Measurements from ENCODE around the gene MCF2L.

The MCF2L gene

DNA sequence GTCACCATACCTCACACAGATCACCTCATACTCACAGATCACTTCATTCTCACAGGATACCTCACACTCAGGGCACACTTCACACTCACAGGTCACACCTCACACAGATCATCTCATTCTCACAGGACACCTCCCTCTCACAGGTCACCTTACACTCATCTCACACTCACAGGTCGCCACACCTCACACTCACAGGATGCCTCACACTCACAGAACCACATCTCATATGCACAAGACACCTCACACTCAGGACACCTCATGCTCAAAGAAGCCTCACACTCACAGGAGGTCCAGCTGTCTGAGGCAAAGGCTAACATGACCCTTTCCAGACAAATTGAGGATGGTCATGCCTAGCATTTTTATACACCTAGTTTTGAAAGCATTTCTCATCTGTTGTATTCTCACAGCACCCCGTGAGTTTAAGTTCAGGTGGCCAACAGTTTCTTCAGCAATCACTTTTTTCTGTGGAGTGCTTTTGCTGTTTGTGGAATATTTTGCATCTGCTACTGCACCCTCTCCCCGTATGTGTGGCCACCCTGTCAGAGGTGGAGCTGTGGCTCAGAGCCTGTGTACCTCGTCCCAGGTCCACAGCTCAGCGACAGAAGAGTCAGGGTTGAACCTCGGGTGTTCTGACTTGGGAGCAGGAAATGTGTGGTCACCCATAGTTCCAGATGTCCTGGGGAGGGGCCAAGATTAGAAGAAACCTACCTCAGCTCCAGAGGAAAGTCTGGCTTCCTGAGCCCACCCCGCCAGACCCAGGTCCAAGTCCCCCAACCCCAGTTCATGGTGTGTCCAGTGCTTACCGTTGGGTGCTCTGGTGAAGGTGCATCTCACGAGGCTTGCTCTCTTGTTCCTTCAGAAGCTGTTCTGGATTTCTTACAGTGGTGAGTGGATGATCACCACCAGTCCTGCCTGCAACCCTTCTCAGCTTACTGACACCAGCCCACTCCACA, 144.2 kb downstream of the MCF2L start:
- Histone ChIP-seq H3K27me3 (replicated peaks; ENCODE audit: insufficient read depth, low read length) (peaks cover 52% of the 10 kb centered on the region), H3K36me3 (replicated peaks; ENCODE audit: insufficient read depth, low read length) (no peaks in the 10 kb centered on the region), H3F3A (ENCODE audit: insufficient read depth, low read length) (no peaks in the 10 kb centered on the region), H3K9me3 (replicated peaks; ENCODE audit: insufficient read depth, low read length) (no peaks in the 10 kb centered on the region), H3K79me2 (ENCODE audit: low read length) (no peaks in the 10 kb centered on the region), H3K4me3 (ENCODE audit: low read length) (no peak overlapping the region), H3K27ac (ENCODE audit: low read length) (no peak overlapping the region), H4K20me1 (ENCODE audit: insufficient read depth, low read length) (no peaks in the 10 kb centered on the region), H3K4me1 (ENCODE audit: low read length) (no peaks in the 10 kb centered on the region), H3K4me2 (ENCODE audit: low read depth, low read length) (no peak overlapping the region), H3K9me2 (replicated peaks; ENCODE audit: insufficient read depth, low read length) (no peaks in the 10 kb centered on the region), H2AFZ (ENCODE audit: low read length) (no peak overlapping the region), H3K9ac (ENCODE audit: low read length) (no peak overlapping the region)
- DNase-seq: no peak
- TF ChIP-seq EZH2 (optimal IDR thresholded peaks at IDR 0.05; ENCODE audit: low read depth, low read length) (no peak), EZH2phosphoT487 (IDR thresholded peaks at IDR 0.05; ENCODE audit: low read length) (no peak)
- TF ChIP-seq, protein P1, sequence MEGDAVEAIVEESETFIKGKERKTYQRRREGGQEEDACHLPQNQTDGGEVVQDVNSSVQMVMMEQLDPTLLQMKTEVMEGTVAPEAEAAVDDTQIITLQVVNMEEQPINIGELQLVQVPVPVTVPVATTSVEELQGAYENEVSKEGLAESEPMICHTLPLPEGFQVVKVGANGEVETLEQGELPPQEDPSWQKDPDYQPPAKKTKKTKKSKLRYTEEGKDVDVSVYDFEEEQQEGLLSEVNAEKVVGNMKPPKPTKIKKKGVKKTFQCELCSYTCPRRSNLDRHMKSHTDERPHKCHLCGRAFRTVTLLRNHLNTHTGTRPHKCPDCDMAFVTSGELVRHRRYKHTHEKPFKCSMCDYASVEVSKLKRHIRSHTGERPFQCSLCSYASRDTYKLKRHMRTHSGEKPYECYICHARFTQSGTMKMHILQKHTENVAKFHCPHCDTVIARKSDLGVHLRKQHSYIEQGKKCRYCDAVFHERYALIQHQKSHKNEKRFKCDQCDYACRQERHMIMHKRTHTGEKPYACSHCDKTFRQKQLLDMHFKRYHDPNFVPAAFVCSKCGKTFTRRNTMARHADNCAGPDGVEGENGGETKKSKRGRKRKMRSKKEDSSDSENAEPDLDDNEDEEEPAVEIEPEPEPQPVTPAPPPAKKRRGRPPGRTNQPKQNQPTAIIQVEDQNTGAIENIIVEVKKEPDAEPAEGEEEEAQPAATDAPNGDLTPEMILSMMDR (IDR thresholded peaks at IDR 0.05; ENCODE audit: low read length): no peak

DNA sequence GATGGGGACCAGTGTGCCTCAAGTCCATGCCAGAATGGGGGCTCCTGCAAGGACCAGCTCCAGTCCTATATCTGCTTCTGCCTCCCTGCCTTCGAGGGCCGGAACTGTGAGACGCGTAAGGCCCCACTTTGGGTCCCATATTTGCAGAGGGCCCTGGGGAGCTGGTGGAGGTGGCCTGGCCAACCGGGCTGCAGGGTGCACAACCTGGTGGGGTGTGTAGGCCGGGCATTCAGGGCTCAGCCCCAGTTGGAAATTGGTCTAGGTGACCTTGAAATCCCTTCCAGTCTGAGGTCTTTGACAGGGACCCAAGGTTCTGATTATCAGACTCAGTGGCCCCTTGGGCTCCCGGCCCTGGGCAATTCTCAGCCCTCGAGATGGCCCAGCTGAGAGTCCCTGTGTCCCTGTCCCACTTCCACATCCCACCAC, 144.8 kb downstream of the MCF2L start:
- H3K9me2 ChIP-seq (replicated peaks; ENCODE audit: insufficient read depth, low read length): no peaks in the 10 kb centered on the region
- H3K4me3 ChIP-seq (ENCODE audit: low read length): no peak overlapping the region
- no peaks in the 10 kb centered on the region for H3K9me3 ChIP-seq (replicated peaks; ENCODE audit: insufficient read depth, low read length)
- no peak for TF ChIP-seq EZH2phosphoT487 (IDR thresholded peaks at IDR 0.05; ENCODE audit: low read length)
- TF ChIP-seq, protein P1 (IDR thresholded peaks at IDR 0.05; ENCODE audit: low read length): no peak
- TF ChIP-seq EZH2 (optimal IDR thresholded peaks at IDR 0.05; ENCODE audit: low read depth, low read length): no peak
- no peak overlapping the region for H3K9ac ChIP-seq (ENCODE audit: low read length)
- H3K4me1 ChIP-seq (ENCODE audit: low read length): no peaks in the 10 kb centered on the region
- no peaks in the 10 kb centered on the region for H3K36me3 ChIP-seq (replicated peaks; ENCODE audit: insufficient read depth, low read length)
- no peaks in the 10 kb centered on the region for H3K79me2 ChIP-seq (ENCODE audit: low read length)
- no peak overlapping the region for H3K27ac ChIP-seq (ENCODE audit: low read length)
- peaks cover 59% of the 10 kb centered on the region for H3K27me3 ChIP-seq (replicated peaks; ENCODE audit: insufficient read depth, low read length)
- no peaks in the 10 kb centered on the region for H3F3A ChIP-seq (ENCODE audit: insufficient read depth, low read length)
- no peaks in the 10 kb centered on the region for H4K20me1 ChIP-seq (ENCODE audit: insufficient read depth, low read length)
- H3K4me2 ChIP-seq (ENCODE audit: low read depth, low read length): no peak overlapping the region
- no peak for DNase-seq
- H2AFZ ChIP-seq (ENCODE audit: low read length): no peak overlapping the region

DNA sequence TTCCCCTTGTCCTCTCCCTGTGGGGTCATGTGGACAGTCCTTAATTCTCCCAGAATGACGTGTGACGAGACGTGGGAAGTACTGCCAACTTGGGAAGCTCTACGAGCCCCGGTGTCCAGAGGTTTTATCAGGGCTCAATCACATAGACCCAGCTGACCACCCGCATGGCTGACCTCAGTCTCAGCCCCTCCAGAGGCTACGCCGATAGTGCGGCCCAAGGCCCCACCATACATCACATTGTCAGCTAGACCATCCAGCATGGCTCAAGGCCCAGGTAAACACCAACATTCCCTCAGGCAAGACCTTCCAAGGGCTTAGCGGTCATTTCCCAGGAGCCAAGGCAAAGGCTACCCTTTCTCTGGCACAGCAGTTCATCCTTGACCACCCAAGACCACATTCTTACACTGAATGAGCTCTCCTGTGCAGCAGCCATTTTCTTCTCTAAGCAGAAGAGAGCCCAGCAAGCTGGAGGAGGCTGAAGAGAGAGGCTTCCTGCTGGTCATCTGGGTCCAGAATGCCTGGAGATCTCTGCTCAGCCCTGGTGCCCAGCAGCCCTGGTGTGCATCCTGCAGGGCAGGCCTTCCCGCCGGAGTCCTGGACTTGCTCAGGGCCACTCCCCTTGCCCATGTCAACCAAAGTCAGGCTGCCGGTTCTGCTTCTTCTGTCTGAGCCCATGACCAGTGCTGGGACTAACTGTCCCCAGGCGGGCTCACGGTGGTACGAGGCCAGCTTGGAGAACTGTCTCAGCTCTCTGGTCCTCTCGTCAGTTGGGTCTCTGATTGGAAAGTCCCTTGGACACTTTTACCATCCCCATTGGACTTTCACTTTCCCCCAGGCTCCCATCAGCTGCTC, 145.7 kb downstream of the MCF2L start:
- no peak overlapping the region for H3K27ac ChIP-seq (ENCODE audit: low read length)
- no peak overlapping the region for H2AFZ ChIP-seq (ENCODE audit: low read length)
- TF ChIP-seq, protein P1 (IDR thresholded peaks at IDR 0.05; ENCODE audit: low read length): no peak
- TF ChIP-seq EZH2phosphoT487 (IDR thresholded peaks at IDR 0.05; ENCODE audit: low read length) (no peak), EZH2 (optimal IDR thresholded peaks at IDR 0.05; ENCODE audit: low read depth, low read length) (no peak)
- no peaks in the 10 kb centered on the region for H3K36me3 ChIP-seq (replicated peaks; ENCODE audit: insufficient read depth, low read length)
- no peaks in the 10 kb centered on the region for H3K9me2 ChIP-seq (replicated peaks; ENCODE audit: insufficient read depth, low read length)
- H3F3A ChIP-seq (ENCODE audit: insufficient read depth, low read length): no peaks in the 10 kb centered on the region
- no peak overlapping the region for H3K4me3 ChIP-seq (ENCODE audit: low read length)
- no peak overlapping the region for H3K9ac ChIP-seq (ENCODE audit: low read length)
- H3K9me3 ChIP-seq (replicated peaks; ENCODE audit: insufficient read depth, low read length): no peaks in the 10 kb centered on the region
- DNase-seq: no peak
- peaks cover 68% of the 10 kb centered on the region for H3K27me3 ChIP-seq (replicated peaks; ENCODE audit: insufficient read depth, low read length)
- no peaks in the 10 kb centered on the region for H4K20me1 ChIP-seq (ENCODE audit: insufficient read depth, low read length)
- no peaks in the 10 kb centered on the region for H3K79me2 ChIP-seq (ENCODE audit: low read length)
- H3K4me2 ChIP-seq (ENCODE audit: low read depth, low read length): no peak overlapping the region
- no peaks in the 10 kb centered on the region for H3K4me1 ChIP-seq (ENCODE audit: low read length)
